22Rv1 (cell line): Measurements from ENCODE around the gene COL5A3.
"Not testable (repeated sequence)": the region's sequence is repeated elsewhere in the genome, so short reads cannot be mapped to it uniquely, and the experiment has no call there.

ENCODE experiments used
- H3K27ac ChIP-seq: fragments of 450-650 bp; 2 replicates; pipeline ENCODE4 v1.5.1; 2017
- ZFX ChIP-seq: fragments of 450-650 bp; IDR thresholded peaks from 2 replicates; pipeline ENCODE4 v1.6.1; 2017; ENCODE audit warnings: antibody characterized with exemption, borderline replicate concordance
- TF ChIP-seq, protein P1 (sequence below): fragments of 450-650 bp; IDR thresholded peaks from 2 replicates; pipeline ENCODE4 v1.5.1; 2017; ENCODE audit warnings: mild to moderate bottlenecking

The COL5A3 gene

GRCh38 chr19:9962623-9963290, 47.5 kb downstream of the COL5A3 start:
- TF ChIP-seq, protein P1, sequence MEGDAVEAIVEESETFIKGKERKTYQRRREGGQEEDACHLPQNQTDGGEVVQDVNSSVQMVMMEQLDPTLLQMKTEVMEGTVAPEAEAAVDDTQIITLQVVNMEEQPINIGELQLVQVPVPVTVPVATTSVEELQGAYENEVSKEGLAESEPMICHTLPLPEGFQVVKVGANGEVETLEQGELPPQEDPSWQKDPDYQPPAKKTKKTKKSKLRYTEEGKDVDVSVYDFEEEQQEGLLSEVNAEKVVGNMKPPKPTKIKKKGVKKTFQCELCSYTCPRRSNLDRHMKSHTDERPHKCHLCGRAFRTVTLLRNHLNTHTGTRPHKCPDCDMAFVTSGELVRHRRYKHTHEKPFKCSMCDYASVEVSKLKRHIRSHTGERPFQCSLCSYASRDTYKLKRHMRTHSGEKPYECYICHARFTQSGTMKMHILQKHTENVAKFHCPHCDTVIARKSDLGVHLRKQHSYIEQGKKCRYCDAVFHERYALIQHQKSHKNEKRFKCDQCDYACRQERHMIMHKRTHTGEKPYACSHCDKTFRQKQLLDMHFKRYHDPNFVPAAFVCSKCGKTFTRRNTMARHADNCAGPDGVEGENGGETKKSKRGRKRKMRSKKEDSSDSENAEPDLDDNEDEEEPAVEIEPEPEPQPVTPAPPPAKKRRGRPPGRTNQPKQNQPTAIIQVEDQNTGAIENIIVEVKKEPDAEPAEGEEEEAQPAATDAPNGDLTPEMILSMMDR = no peak
- TF ChIP-seq ZFX = no peak
- no peak overlapping the region for H3K27ac ChIP-seq

GRCh38 chr19:9961103-9961502, 49.2 kb downstream of the COL5A3 start:
- no peak overlapping the region for H3K27ac ChIP-seq
- TF ChIP-seq, protein P1 = no peak
- TF ChIP-seq ZFX = no peak

GRCh38 chr19:9958379-9958821, 51.9 kb downstream of the COL5A3 start:
- no peak for TF ChIP-seq ZFX
- TF ChIP-seq, protein P1 = no peak
- no peak overlapping the region for H3K27ac ChIP-seq

GRCh38 chr19:9956956-9957355, 53.3 kb downstream of the COL5A3 start:
- TF ChIP-seq ZFX = no peak
- TF ChIP-seq, protein P1 = no peak
- H3K27ac ChIP-seq = no peak overlapping the region

DNA sequence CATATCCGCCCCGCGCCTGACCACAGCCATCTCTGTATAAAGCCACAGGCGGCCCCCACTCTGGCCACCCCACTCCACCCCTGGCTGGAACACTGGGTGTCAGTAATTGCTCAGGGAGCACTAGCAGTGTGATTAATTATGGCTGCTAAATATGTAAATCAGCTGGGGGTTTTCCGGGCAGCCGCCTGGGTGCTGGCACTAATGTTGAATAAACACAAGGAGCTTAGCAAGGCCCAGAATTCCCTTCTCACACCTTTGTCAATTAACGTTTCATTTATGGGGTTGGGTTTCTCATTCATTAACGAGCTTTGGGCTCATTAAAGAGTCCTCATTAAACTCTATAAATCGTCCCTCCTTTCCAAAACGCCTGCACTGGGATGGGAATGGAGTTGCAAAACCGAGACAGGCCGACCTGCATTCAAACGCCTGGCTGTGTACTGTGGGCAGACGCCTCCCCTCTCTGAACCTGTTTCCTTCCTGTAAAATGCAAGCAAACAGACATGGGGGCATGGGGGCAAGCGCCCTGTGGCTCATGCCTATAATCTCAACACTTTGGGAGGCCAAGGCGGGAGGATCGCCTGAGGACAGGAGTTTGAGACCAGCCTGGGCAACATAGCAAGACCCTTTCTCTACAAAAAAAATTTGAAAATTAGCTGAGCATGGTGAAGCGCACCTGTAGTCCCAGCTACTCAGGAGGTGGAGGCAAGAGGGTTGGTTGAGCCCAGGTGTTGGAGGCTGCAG, 56.3 kb downstream of the COL5A3 start:
- H3K27ac ChIP-seq = no peak overlapping the region
- TF ChIP-seq, protein P1 = no peak
- TF ChIP-seq ZFX = no peak

GRCh38 chr19:9952276-9952675, 58.0 kb downstream of the COL5A3 start:
- TF ChIP-seq, protein P1 = no peak
- no peak for TF ChIP-seq ZFX
- no peak overlapping the region for H3K27ac ChIP-seq

GRCh38 chr19:9947441-9947840, 62.9 kb downstream of the COL5A3 start:
- H3K27ac ChIP-seq = no peak overlapping the region
- TF ChIP-seq, protein P1 = no peak
- no peak for TF ChIP-seq ZFX

- H3K27ac ChIP-seq = not testable (repeated sequence)
Measured at GRCh38 chr19:9946528-9947125, 63.7 kb downstream of the COL5A3 start.
